Measurements from ENCODE around the gene PSME1. TPM values are rescaled to one million over a fixed set of nuclear protein-coding genes. Genes with fewer than 3 reads are reported as not detected.

The PSME1 gene
- total and polyA plus RNA-seq, 2 of the 13 experiments (the other 11 are each of a cell fraction or from before 2014, with no cell fraction given) = 159 to 608 TPM

GRCh38 chr14:24093901-24094840 lies 41.8 kb upstream of the PSME1 start, which contains the start of gene PCK2 (continued):
- peak; percentile 94 for TF ChIP-seq IRF9 (CRISPR knock-in tag; IDR thresholded peaks at IDR 0.05; ENCODE audit: borderline replicate concordance)
- peak; percentile 77 for TF ChIP-seq ZFX (CRISPR knock-in tag; IDR thresholded peaks at IDR 0.05; ENCODE audit: low read depth)
- TF ChIP-seq PAWR (CRISPR knock-in tag; IDR thresholded peaks at IDR 0.05; ENCODE audit: borderline replicate concordance) = no peak
- TF ChIP-seq MEIS1 (CRISPR knock-in tag; IDR thresholded peaks at IDR 0.05; ENCODE audit: borderline replicate concordance) = no peak; the same call in none of the 2 replicates
- TF ChIP-seq CHD2 (IDR thresholded peaks at IDR 0.05; ENCODE audit: low read depth, low read length) = peak; percentile 34; the same call in 1 of the 2 replicates
- peak; percentile 89 for TF ChIP-seq ZFY (CRISPR knock-in tag; IDR thresholded peaks at IDR 0.05)
- TF ChIP-seq HNF1A (IDR thresholded peaks at IDR 0.05; ENCODE audit: low read depth) = peak; percentile 63; the same call in 1 of the 2 replicates
- TF ChIP-seq HNF1A (CRISPR knock-in tag; IDR thresholded peaks at IDR 0.05; ENCODE audit: borderline replicate concordance) = peak; percentile 71; the same call in 1 of the 2 replicates
- TF ChIP-seq ATF6 (CRISPR knock-in tag; conservative IDR thresholded peaks at IDR 0.05) = peak; percentile 93; the same call in 1 of the 2 replicates
- peak; percentile 98 for TF ChIP-seq WIZ (CRISPR knock-in tag; IDR thresholded peaks at IDR 0.05)
- TF ChIP-seq ZNF260 (CRISPR knock-in tag; IDR thresholded peaks at IDR 0.05; ENCODE audit: borderline replicate concordance, low read depth) = peak; percentile 96; the same call in 1 of the 2 replicates
- peak; percentile 66; the same call in 1 of the 2 replicates for TF ChIP-seq SNAPC4 (CRISPR knock-in tag; IDR thresholded peaks at IDR 0.05)
- peak; percentile 20 for TF ChIP-seq IRF1 (CRISPR knock-in tag; IDR thresholded peaks at IDR 0.05; ENCODE audit: low read depth)

Measured in HepG2 (cell line).